Measurements from ENCODE around the gene C16orf92.

The C16orf92 gene

GRCh38 chr16:29982560-29983419 is 40.2 kb upstream of the C16orf92 start:
- Histone ChIP-seq H4K20me1 (ENCODE audit: insufficient read depth, low read length) (no peaks in the 10 kb centered on the region), H3K36me3 (ENCODE audit: insufficient read depth, low read length) (peaks cover 100% of the 10 kb centered on the region), H3F3A (ENCODE audit: insufficient read depth, low read length) (no peaks in the 10 kb centered on the region), H3K4me1 (ENCODE audit: insufficient read depth, low read length, severe bottlenecking) (no peaks in the 10 kb centered on the region), H3K27ac (ENCODE audit: low read depth, low read length, poor library complexity, severe bottlenecking) (no peak overlapping the region), H3K9me2 (ENCODE audit: low read depth, low read length) (no peaks in the 10 kb centered on the region), H3K4me2 (ENCODE audit: low read length) (no peak overlapping the region), H3K9ac (ENCODE audit: low read length) (no peak overlapping the region), H2AFZ (ENCODE audit: low read length) (no peak overlapping the region), H3K9me3 (ENCODE audit: low read length) (no peaks in the 10 kb centered on the region), H3K27me3 (ENCODE audit: insufficient read depth, low read length) (no peaks in the 10 kb centered on the region), H3K79me2 (ENCODE audit: insufficient read depth, low read length) (no peaks in the 10 kb centered on the region), H3K4me3 (ENCODE audit: low read depth, low read length, poor library complexity, severe bottlenecking) (no peak overlapping the region)
- no peak for TF ChIP-seq EZH2 (IDR thresholded peaks at IDR 0.05; ENCODE audit: borderline replicate concordance, low read length)
- TF ChIP-seq, protein P1, sequence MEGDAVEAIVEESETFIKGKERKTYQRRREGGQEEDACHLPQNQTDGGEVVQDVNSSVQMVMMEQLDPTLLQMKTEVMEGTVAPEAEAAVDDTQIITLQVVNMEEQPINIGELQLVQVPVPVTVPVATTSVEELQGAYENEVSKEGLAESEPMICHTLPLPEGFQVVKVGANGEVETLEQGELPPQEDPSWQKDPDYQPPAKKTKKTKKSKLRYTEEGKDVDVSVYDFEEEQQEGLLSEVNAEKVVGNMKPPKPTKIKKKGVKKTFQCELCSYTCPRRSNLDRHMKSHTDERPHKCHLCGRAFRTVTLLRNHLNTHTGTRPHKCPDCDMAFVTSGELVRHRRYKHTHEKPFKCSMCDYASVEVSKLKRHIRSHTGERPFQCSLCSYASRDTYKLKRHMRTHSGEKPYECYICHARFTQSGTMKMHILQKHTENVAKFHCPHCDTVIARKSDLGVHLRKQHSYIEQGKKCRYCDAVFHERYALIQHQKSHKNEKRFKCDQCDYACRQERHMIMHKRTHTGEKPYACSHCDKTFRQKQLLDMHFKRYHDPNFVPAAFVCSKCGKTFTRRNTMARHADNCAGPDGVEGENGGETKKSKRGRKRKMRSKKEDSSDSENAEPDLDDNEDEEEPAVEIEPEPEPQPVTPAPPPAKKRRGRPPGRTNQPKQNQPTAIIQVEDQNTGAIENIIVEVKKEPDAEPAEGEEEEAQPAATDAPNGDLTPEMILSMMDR (IDR thresholded peaks at IDR 0.05; ENCODE audit: low read length) = no peak

DNA sequence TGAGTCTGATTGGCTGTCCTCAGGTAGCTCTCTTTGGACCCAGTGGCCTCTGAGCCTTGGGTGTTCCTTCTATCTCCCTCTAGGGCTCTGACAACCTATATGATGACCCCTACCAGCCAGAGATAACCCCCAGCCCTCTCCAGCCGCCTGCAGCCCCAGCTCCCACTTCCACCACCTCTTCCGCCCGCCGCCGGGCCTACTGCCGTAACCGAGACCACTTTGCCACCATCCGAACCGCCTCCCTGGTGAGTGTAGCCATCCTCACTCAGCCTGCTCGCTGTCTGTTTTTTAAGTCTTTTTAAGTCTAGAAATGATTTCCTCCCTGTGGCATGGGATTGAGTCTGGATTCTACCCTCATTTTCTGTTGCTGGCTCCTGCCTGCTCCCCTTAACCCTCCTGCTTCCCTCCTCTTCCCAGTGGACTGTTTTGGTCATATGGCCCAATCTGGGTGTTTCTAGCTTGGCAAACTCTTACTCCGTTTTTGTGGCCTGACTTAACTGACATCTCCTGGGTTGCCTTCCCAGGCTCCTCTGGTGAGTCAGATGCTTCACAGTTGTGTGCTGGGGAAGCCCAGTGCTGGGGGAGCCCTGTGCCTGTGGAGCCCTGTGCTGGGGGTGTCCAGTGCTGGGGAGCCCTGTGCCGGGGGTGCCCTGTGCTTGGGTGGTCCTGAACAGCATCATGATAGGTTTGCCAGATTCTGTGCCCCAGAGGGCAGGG is 39.4 kb upstream of the C16orf92 start:
- TF ChIP-seq, protein P1 (IDR thresholded peaks at IDR 0.05; ENCODE audit: low read length) = no peak
- no peak for TF ChIP-seq EZH2 (IDR thresholded peaks at IDR 0.05; ENCODE audit: borderline replicate concordance, low read length)
- H3K79me2 ChIP-seq (ENCODE audit: insufficient read depth, low read length) = no peaks in the 10 kb centered on the region
- no peaks in the 10 kb centered on the region for H3F3A ChIP-seq (ENCODE audit: insufficient read depth, low read length)
- no peaks in the 10 kb centered on the region for H3K4me1 ChIP-seq (ENCODE audit: insufficient read depth, low read length, severe bottlenecking)
- H3K27ac ChIP-seq (ENCODE audit: low read depth, low read length, poor library complexity, severe bottlenecking) = no peak overlapping the region
- no peak overlapping the region for H3K4me3 ChIP-seq (ENCODE audit: low read depth, low read length, poor library complexity, severe bottlenecking)
- peaks cover 100% of the 10 kb centered on the region for H3K36me3 ChIP-seq (ENCODE audit: insufficient read depth, low read length)
- no peak overlapping the region for H3K4me2 ChIP-seq (ENCODE audit: low read length)
- no peak overlapping the region for H3K9ac ChIP-seq (ENCODE audit: low read length)
- no peaks in the 10 kb centered on the region for H3K27me3 ChIP-seq (ENCODE audit: insufficient read depth, low read length)
- H3K9me2 ChIP-seq (ENCODE audit: low read depth, low read length) = no peaks in the 10 kb centered on the region
- H3K9me3 ChIP-seq (ENCODE audit: low read length) = no peaks in the 10 kb centered on the region
- H4K20me1 ChIP-seq (ENCODE audit: insufficient read depth, low read length) = no peaks in the 10 kb centered on the region
- no peak overlapping the region for H2AFZ ChIP-seq (ENCODE audit: low read length)

- no peaks in the 10 kb centered on the region for H3K27me3 ChIP-seq (ENCODE audit: insufficient read depth, low read length)
- H3K4me2 ChIP-seq (ENCODE audit: low read length) = no peak overlapping the region
- H3K4me1 ChIP-seq (ENCODE audit: insufficient read depth, low read length, severe bottlenecking) = no peaks in the 10 kb centered on the region
- H3K27ac ChIP-seq (ENCODE audit: low read depth, low read length, poor library complexity, severe bottlenecking) = no peak overlapping the region
- H3K79me2 ChIP-seq (ENCODE audit: insufficient read depth, low read length) = no peaks in the 10 kb centered on the region
- H3K36me3 ChIP-seq (ENCODE audit: insufficient read depth, low read length) = peaks cover 100% of the 10 kb centered on the region
- no peaks in the 10 kb centered on the region for H3K9me3 ChIP-seq (ENCODE audit: low read length)
- TF ChIP-seq, protein P1 (IDR thresholded peaks at IDR 0.05; ENCODE audit: low read length) = no peak
- TF ChIP-seq EZH2 (IDR thresholded peaks at IDR 0.05; ENCODE audit: borderline replicate concordance, low read length) = no peak
- no peak overlapping the region for H3K9ac ChIP-seq (ENCODE audit: low read length)
- no peaks in the 10 kb centered on the region for H3K9me2 ChIP-seq (ENCODE audit: low read depth, low read length)
- H3K4me3 ChIP-seq (ENCODE audit: low read depth, low read length, poor library complexity, severe bottlenecking) = no peak overlapping the region
- H3F3A ChIP-seq (ENCODE audit: insufficient read depth, low read length) = no peaks in the 10 kb centered on the region
- H4K20me1 ChIP-seq (ENCODE audit: insufficient read depth, low read length) = no peaks in the 10 kb centered on the region
- H2AFZ ChIP-seq (ENCODE audit: low read length) = no peak overlapping the region
These were observed 38.7 kb upstream of the C16orf92 start for GRCh38 chr16:29984137-29984763.
